ENCODE data around the gene ZBED3. TPM values are rescaled to one million over a fixed set of nuclear protein-coding genes. Genes with fewer than 3 reads are reported as not detected.
A peak's percentile ranks its signal among the peaks of the same experiment; 100 is the strongest.

Gene ZBED3
- total RNA-seq, 2 donors from 2014 or later: 3.9 to 4.3 TPM

DNA sequence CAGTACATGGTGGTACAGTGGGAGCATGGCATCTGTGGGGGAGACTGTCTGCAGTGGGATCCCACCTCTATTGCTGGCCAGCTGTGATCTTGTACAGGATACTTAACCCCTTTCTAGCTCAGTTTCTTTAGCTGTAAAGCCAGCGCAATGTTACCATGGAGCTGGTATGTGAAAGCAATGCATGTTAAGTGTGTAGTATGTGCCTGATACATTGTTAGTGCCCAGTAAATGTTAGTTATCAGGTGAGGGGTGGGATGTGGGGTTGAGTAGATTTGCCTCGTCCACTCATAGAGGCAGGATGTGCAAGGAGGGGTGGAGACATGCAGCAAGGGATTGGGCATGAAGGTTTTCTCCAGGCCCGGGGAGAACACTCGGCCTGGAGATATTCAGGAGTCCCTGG is 12.3 kb downstream of the ZBED3 start:
- H3K4me3 ChIP-seq: no peak overlapping the region
- DNase-seq (ENCODE audit: low spot score): no peak
- H3K27ac ChIP-seq: no peak overlapping the region
- H3K36me3 ChIP-seq: no peaks in the 10 kb centered on the region
- H3K4me1 ChIP-seq: peaks cover 0 to 10% of the 10 kb centered on the region in 2 donors
- H3K27me3 ChIP-seq: no peaks in the 10 kb centered on the region
- H3K9me3 ChIP-seq: no peaks in the 10 kb centered on the region
- TF ChIP-seq, protein P1, sequence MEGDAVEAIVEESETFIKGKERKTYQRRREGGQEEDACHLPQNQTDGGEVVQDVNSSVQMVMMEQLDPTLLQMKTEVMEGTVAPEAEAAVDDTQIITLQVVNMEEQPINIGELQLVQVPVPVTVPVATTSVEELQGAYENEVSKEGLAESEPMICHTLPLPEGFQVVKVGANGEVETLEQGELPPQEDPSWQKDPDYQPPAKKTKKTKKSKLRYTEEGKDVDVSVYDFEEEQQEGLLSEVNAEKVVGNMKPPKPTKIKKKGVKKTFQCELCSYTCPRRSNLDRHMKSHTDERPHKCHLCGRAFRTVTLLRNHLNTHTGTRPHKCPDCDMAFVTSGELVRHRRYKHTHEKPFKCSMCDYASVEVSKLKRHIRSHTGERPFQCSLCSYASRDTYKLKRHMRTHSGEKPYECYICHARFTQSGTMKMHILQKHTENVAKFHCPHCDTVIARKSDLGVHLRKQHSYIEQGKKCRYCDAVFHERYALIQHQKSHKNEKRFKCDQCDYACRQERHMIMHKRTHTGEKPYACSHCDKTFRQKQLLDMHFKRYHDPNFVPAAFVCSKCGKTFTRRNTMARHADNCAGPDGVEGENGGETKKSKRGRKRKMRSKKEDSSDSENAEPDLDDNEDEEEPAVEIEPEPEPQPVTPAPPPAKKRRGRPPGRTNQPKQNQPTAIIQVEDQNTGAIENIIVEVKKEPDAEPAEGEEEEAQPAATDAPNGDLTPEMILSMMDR (IDR thresholded peaks at IDR 0.05): no peak

DNA sequence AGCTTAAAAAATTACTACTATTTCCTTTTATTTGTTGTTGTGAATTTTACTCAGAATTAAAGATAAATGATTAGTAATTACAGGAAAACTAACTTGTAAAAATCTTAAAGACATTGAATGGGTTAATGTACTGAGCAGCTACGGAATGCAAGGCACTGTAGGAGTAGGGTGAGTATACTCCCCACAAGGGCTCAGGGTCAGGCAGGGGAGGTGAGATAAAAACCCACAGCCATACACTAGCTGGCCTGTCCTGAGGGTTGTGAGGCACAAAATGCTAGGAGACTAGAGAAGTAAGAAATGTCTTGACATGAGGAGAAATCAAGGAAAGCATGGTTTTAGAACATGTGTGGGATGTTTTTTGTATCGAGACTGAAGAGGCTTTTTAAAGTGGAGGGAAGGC is 13.4 kb downstream of the ZBED3 start:
- no peak overlapping the region for H3K27ac ChIP-seq
- H3K27me3 ChIP-seq: no peaks in the 10 kb centered on the region
- no peak for DNase-seq (ENCODE audit: low spot score)
- no peaks in the 10 kb centered on the region for H3K36me3 ChIP-seq
- TF ChIP-seq, protein P1 (IDR thresholded peaks at IDR 0.05): no peak
- no peak overlapping the region for H3K4me3 ChIP-seq
- no peaks in the 10 kb centered on the region for H3K9me3 ChIP-seq
- H3K4me1 ChIP-seq: peaks cover 0 to 10% of the 10 kb centered on the region in 2 donors

DNA sequence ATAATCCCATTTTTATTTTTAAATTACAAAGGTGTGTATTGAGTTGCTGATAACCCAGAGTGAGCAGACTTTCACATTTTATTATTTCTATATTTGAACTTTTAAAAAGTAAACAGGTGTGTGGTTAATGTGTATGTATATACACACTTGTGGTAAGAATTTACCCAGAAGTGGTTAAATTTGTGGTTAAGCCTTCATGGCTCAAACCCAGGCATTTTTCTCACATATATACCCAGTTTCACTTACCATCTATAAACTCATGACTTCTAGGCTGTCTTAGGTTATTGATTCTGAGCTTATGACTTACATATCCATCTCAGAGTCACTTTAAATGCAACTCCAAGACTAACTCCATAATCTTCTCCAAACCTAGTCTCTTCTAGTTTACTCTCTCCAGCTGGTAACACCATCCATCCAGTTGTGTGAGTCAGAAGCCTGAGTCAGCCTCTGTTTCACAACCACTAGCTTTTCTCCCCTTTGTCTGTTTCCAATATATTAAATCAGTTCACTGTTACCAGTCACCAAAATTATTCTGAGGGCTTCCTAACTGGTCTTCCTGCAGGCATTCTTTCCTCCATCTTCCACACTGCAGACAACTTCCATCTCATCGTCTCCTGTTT is 20.2 kb downstream of the ZBED3 start:
- Histone ChIP-seq H3K27ac (no peak overlapping the region), H3K36me3 (peaks cover 25% of the 10 kb centered on the region), H3K4me3 (no peak overlapping the region), H3K4me1 (no peaks in the 10 kb centered on the region), H3K27me3 (no peaks in the 10 kb centered on the region), H3K9me3 (no peaks in the 10 kb centered on the region)
- peak; percentile 66 for DNase-seq (ENCODE audit: low spot score)
- TF ChIP-seq, protein P1 (IDR thresholded peaks at IDR 0.05): no peak

DNA sequence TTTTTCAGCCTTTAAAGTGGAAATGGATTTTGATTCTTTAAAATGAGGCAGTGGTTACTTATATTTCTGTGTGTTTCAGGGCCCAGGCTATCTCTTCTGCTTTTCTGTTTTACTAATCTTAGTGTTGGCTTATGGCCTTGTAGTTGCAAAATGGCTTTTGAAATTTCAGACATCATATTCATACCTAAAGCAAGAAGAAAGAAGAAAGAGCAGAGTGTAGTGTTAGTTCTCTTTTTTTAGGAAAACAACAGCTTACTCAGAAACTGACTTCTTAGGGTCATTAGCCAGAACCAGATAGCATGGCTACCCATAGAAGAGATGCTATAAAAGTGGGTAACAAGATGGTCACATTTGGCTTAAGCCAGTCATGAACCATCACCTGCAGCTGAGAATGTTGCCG is 20.9 kb downstream of the ZBED3 start:
- Histone ChIP-seq H3K4me1 (no peaks in the 10 kb centered on the region), H3K36me3 (peaks cover 33% of the 10 kb centered on the region), H3K9me3 (no peaks in the 10 kb centered on the region), H3K27me3 (no peaks in the 10 kb centered on the region), H3K27ac (no peak overlapping the region), H3K4me3 (no peak overlapping the region)
- TF ChIP-seq, protein P1 (IDR thresholded peaks at IDR 0.05): no peak
- DNase-seq (ENCODE audit: low spot score): no peak

DNA sequence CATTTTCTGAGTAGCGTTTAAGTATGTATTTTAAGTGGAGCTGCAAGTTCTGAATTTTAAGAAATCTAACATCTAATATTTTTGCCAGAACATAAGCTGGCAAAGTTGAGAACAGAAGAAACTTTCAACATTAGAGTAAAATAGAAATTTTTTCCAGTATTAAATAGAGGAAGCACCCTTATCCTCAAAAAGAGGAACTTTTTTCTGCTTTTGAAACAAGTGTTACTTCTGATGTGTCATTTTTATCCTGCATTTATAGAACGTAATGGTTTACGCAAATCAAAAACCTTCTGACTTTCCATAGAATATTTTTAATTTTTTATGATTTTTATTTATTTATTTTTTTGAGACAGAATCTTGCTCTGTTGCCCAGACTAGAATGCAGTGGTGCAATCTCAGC is 21.8 kb downstream of the ZBED3 start:
- DNase-seq (ENCODE audit: low spot score): no peak
- peaks cover 37% of the 10 kb centered on the region for H3K36me3 ChIP-seq
- H3K27ac ChIP-seq: no peak overlapping the region
- H3K4me3 ChIP-seq: no peak overlapping the region
- H3K9me3 ChIP-seq: no peaks in the 10 kb centered on the region
- TF ChIP-seq, protein P1 (IDR thresholded peaks at IDR 0.05): no peak
- H3K27me3 ChIP-seq: no peaks in the 10 kb centered on the region
- no peaks in the 10 kb centered on the region for H3K4me1 ChIP-seq

DNA sequence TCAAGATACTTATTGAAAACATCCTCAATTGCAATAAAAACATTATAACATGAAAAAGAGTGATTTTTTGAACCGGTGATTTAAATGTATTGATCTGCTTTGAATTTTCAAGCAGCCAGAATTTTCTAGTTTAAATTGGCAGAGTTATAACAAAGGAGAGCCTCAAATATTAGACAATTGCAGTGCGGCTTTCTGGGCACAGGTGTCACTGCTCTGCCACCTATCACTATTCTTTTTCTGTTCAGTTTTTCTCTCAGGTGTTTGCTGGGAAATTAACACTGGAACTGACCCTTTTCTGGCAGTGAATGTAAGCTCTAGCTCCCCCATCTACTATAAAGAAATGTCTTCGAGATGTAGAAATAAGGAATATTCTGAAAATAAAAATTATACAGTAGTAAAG is 23.0 kb downstream of the ZBED3 start:
- Histone ChIP-seq H3K4me3 (no peak overlapping the region), H3K27ac (no peak overlapping the region), H3K27me3 (no peaks in the 10 kb centered on the region), H3K36me3 (peaks cover 44% of the 10 kb centered on the region), H3K9me3 (no peaks in the 10 kb centered on the region), H3K4me1 (no peaks in the 10 kb centered on the region)
- TF ChIP-seq, protein P1 (IDR thresholded peaks at IDR 0.05): no peak
- DNase-seq (ENCODE audit: low spot score): no peak
